Anterior cingulate cortex (tissue), 58 donors: ENCODE results near the gene CBL.
"Not testable (repeated sequence)": the region's sequence is repeated elsewhere in the genome, so short reads cannot be mapped to it uniquely, and the experiment has no call there.

ENCODE experiments used
- DNase-seq, 58 donors: peaks; one replicate each; lab custom pipeline; 2025; lab: John Stamatoyannopoulos, UW

CBL gene

GRCh38 chr11:119205574-119206510, at the start of gene CBL:
Gene CBL, plus strand, starts transcription at chr11:119206339. Its CDS starts 79 bp downstream, at chr11:119206418.
- DNase-seq = peak in 57 of 58 donors; percentile 52 to 95 (median 90)

- DNase-seq = no peak
These were observed 49.6 kb upstream of the CBL start for GRCh38 chr11:119156496-119156895.

GRCh38 chr11:119157063-119157462, 49.1 kb upstream of the CBL start:
- no peak for DNase-seq

DNA sequence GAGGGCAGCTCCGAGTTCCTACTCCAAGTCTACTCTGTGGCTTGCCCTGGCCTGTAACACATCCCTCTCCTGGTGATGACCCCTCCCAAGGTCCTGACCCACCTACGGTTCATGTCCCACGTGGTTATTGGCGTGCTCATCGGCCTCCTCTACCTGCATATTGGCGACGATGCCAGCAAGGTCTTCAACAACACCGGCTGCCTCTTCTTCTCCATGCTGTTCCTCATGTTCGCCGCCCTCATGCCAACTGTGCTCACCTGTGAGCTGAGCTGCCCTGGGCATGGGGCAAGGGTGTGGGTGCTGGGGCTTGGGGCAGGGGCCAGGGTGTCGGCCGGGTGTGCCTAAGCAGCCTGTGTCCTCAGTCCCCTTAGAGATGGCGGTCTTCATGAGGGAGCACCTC, 47.7 kb upstream of the CBL start:
- no peak for DNase-seq

DNA sequence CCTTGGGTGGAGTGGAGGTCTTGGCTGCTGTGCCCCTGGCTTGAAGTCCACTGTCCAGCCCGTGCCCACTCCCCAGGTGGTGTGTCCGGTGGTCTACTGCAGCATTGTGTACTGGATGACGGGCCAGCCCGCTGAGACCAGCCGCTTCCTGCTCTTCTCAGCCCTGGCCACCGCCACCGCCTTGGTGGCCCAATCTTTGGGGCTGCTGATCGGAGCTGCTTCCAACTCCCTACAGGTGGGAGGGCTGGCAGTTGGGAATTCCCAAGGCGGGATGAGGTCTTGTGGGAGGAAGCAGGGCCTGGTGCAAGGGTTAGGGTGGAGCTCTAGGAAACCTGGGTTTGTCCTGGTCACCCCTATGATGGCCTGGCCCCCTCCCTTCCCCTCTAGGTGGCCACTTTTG, 46.0 kb upstream of the CBL start:
- DNase-seq = no peak

- DNase-seq = no peak
These were observed 44.3 kb upstream of the CBL start for GRCh38 chr11:119161871-119162270.

DNA sequence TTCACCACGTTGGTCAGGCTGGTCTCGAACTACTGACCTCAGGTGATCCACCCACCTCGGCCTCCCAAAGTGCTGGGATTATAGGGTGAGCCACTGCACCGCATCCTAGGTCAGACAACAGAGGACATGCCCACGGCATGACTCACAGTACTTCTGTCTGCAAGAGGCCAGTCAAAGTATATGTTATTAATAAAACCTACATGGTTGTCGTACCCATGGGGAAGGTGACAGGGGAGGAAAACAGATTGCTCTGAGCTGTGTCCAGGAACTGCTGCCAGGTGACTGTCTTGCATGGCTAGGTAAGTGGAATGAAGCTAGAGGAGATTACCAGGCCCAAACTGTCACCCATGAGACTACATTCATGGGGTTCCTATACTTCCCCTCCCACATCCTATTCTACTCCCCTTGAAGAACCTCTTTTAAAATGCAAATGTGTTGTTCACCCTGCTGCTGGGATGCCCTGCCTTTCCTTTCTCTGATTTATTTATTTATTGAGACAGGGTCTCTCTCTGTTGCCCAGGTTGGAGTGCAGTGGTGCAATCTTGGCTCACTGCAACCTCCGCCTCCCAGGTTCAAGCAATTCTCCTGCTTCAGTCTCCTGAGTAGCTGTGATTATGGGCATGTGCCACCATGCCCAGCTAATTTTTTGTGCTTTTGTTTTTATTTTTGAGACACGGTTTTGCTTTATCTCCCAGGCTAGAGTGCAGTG, 39.6 kb upstream of the CBL start:
- DNase-seq = no peak

DNA sequence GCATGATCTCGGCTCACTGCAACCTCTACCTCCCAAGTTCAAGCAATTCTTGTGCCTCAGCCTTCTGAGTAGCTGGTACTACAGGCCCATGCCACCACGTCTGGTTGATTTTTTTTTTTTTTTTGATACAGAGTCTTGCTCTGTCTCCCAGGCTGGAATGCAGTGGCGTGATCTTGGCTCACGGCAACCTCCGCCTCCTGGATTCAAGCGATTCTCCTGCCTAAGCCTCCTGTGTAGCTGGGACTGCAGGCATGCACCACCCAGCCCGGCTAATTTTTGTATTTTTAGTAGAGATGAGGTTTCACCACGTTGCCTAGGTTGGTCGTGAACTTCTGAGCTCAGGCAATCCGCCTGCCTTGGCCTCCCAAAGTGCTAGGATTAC, 39.1 kb upstream of the CBL start:
- not testable (repeated sequence) for DNase-seq

- DNase-seq = no peak
These were observed 38.2 kb upstream of the CBL start for GRCh38 chr11:119167933-119168332.

DNA sequence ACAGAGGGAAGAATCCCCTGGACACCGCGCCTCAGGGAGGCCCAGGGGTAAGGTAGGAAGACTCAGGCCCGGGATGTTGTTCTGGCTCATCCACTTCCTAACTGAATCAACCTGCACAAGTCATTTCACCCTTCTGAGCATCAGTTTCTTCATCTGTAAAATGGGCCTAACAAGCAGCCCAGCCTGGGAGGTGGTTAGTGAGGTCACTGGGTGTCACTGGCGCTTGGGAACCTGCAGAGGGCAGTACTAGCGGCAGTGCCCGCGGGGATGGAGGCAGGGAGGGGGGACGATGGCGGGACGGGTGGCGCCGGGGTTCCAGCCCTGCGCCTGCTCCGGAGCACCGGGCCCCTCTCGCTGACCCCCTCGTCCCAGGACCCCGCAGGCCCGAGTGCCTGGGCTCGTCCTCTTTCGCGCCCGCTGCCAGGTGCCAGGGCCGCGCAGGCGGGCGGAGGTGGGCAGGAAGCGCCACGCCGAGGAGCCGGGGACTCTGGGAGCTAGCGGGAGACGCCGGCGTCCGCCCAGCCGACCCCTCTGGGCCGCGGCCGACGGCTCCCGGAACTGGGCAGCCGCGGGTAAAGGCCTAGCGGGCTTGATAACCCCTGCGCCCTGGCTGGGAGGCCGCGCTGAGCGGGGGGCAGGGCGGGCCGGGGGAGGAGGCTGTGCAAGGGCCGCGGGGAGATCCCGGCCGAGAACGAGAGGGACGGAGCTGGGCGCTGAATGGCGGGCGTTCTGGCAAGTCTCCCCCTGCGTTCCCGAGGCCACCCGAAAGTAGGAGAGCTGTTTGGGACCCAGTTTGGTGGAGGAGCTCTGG, 37.5 kb upstream of the CBL start, which contains the start of gene NLRX1:
TSS of gene NLRX1 (plus strand) at position 255 of the 811 bp plus-strand sequence. CDS start 2,679 bp downstream, outside the sequence.
- DNase-seq = peak in 56 of 58 donors; percentile 22 to 81 (median 59)

- peak in 4 of 58 donors; percentile 29 to 61 (median 38) for DNase-seq
These were observed 36.8 kb upstream of the CBL start for GRCh38 chr11:119169282-119169719.

DNA sequence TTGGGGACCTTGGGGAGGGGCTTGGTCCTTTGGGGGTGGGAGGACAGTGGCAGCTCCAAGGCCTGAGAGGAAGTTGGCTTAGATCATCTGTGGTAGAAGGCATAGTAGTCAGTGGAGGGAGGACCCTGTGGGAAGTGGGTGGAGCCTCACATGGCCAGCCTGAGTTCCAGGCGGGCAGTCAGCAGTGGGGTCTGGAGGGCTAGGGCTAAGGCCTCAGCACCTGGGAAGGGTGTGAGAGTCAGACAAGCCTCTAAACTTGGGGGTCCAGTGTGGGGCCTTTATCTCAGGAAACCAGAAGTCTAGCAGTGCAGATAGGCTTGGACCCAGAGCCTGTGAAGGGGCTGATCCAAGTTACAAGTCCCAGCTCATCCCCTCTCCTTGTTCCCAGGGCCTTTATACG, 33.6 kb upstream of the CBL start:
- DNase-seq = no peak

DNA sequence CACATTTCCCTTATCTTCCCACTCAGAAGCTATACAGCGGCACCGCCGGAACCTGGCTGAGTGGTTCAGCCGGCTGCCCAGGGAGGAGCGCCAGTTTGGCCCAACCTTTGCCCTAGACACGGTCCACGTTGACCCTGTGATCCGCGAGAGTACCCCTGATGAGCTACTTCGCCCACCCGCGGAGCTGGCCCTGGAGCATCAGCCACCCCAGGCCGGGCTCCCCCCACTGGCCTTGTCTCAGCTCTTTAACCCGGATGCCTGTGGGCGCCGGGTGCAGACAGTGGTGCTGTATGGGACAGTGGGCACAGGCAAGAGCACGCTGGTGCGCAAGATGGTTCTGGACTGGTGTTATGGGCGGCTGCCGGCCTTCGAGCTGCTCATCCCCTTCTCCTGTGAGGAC, 32.7 kb upstream of the CBL start:
- no peak for DNase-seq

GRCh38 chr11:119175493-119176077, 30.6 kb upstream of the CBL start:
- no peak for DNase-seq

- DNase-seq = no peak
These were observed 27.9 kb upstream of the CBL start for GRCh38 chr11:119178166-119178680.

- DNase-seq = no peak
These were observed 26.8 kb upstream of the CBL start for GRCh38 chr11:119179342-119179741.

DNA sequence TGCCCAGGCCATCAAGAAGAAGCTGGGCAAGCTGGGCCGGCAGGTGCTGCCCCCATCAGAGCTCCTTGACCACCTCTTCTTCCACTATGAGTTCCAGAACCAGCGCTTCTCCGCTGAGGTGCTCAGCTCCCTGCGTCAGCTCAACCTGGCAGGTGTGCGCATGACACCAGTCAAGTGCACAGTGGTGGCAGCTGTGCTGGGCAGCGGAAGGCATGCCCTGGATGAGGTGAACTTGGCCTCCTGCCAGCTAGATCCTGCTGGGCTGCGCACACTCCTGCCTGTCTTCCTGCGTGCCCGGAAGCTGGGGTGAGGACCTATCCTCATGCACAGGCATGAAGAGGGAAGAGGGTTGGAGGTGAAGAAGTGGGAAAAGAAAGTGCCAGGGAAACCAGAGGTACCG, 26.2 kb upstream of the CBL start:
- DNase-seq = no peak

- no peak for DNase-seq
These were observed 25.1 kb upstream of the CBL start for GRCh38 chr11:119180729-119181676.
